Measurements from ENCODE around the gene COA5. TPM values are rescaled to one million over a fixed set of nuclear protein-coding genes. Genes with fewer than 3 reads are reported as not detected.

The COA5 gene
- total RNA-seq, 1 donor, result 22.6 TPM

DNA sequence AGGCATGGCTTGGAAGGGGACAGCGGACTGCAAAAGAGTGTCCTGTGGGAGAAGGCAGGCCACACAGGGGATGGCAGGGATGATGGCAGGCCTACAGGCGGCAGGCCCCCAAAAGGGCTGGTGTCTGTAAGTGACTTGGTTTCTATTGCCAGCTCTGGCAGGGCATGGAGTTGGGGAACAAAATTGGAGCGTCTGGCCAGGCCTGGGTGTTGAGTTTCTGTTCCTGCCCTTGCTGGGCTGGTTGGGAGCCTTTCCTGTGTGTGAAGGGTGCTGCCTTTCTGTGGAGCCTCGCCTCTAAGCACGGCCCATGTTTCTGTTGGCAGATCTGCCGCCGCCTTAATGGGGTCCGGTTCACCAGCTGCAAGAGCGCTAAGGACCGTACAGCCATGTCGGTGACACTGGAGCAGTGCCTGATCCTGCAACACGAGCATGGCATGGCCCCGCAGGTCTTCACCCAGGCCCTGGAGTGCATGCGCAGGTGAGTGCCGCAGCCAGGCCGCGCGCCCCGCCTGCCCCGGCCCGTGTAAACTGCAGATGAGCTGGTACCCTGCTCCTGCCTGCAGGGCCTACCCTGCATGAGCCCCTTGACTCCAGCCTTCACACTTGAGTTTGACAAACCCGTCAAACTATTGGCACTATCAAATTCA, 31.5 kb downstream of the COA5 start:
- DNase-seq (ENCODE audit: low read depth), result no peak
- no peak for TF ChIP-seq CTCF (IDR thresholded peaks at IDR 0.05; ENCODE audit: insufficient read depth, low read length)
- H3K4me3 ChIP-seq (ENCODE audit: low read depth, low read length), result no peak overlapping the region

GRCh38 chr2:98573426-98573825, 34.9 kb downstream of the COA5 start:
- DNase-seq (ENCODE audit: low read depth), result no peak
- no peak overlapping the region for H3K4me3 ChIP-seq (ENCODE audit: low read depth, low read length)
- TF ChIP-seq CTCF (IDR thresholded peaks at IDR 0.05; ENCODE audit: insufficient read depth, low read length), result no peak

DNA sequence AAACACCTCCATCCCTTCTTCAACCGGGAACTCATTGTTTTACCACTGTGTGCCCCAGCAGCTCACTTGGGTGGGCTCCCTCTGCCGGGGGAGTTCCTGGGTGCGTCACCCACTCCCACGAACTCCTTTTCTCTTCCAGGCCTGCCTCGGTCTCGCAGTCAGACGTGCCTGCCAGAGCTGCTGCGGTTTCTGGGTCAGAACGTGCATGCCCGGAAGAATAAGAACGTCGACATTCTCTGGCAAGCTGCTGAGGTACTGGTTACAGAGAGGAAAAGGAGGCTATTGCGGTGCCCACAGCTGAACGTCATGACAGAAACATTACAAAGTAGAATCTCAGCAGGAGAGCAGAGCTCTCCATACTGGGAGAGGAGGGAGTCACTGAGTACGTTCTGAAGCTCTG, 35.6 kb downstream of the COA5 start:
- no peak for TF ChIP-seq CTCF (IDR thresholded peaks at IDR 0.05; ENCODE audit: insufficient read depth, low read length)
- DNase-seq (ENCODE audit: low read depth), result no peak
- H3K4me3 ChIP-seq (ENCODE audit: low read depth, low read length), result no peak overlapping the region

DNA sequence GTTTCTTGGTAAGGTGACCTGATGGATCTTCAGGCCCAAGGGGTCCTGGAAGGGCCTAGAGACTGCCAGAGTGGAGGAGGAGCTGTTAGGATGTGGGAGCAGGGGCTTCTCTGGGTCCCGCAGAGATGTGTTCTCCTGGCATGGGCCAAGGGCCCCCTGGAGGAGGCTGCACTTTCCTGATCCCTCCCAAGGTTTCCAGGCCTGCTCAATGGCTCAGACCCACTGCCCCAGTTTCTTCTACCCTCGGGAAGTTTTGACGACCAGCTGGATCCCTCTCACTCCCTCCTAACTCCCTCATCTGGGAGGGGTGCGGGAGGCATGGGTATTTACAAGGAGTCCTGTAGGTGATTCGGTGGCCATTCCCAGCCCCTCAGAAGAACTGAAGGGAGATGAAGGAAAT, 36.1 kb downstream of the COA5 start:
- no peak for TF ChIP-seq CTCF (IDR thresholded peaks at IDR 0.05; ENCODE audit: insufficient read depth, low read length)
- no peak for DNase-seq (ENCODE audit: low read depth)
- no peak overlapping the region for H3K4me3 ChIP-seq (ENCODE audit: low read depth, low read length)

- no peak for DNase-seq (ENCODE audit: low read depth)
- no peak overlapping the region for H3K4me3 ChIP-seq (ENCODE audit: low read depth, low read length)
- TF ChIP-seq CTCF (IDR thresholded peaks at IDR 0.05; ENCODE audit: insufficient read depth, low read length), result no peak
These were observed 36.5 kb downstream of the COA5 start for GRCh38 chr2:98571796-98572195.

- H3K4me3 ChIP-seq (ENCODE audit: low read depth, low read length), result no peak overlapping the region
- DNase-seq (ENCODE audit: low read depth), result no peak
- TF ChIP-seq CTCF (IDR thresholded peaks at IDR 0.05; ENCODE audit: insufficient read depth, low read length), result no peak
These were observed 37.1 kb downstream of the COA5 start for GRCh38 chr2:98571121-98571701.

DNA sequence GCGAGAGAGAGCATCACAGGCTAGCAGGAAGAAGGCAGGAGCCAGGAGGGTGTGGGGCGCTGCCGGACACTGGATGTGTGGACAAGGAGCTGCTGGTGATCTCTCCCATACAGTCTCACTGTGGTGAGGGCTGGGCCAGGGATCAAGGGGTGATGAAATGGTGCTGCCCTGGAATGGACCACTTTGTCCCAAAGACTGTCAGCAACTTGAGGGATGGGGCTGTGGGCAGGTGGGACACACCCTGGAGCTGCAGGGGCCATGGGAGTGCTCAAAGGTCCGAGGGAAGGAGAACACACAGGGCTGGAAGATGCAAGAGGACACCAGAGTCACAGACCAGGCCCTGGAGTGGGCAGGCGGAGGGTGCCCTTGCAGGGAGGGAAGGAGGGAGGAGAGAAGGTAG, 38.0 kb downstream of the COA5 start:
- TF ChIP-seq CTCF (IDR thresholded peaks at IDR 0.05; ENCODE audit: insufficient read depth, low read length), result no peak
- H3K4me3 ChIP-seq (ENCODE audit: low read depth, low read length), result no peak overlapping the region
- no peak for DNase-seq (ENCODE audit: low read depth)
